NCI-H2227 treated with DMSO at 0.1 percent for 48 hours (cell line): Measurements from ENCODE around the gene ZNF322.

Experiments
- DNase-seq: peaks from one replicate; lab custom pipeline; 2025; lab: John Stamatoyannopoulos, UW

The ZNF322 gene

DNA sequence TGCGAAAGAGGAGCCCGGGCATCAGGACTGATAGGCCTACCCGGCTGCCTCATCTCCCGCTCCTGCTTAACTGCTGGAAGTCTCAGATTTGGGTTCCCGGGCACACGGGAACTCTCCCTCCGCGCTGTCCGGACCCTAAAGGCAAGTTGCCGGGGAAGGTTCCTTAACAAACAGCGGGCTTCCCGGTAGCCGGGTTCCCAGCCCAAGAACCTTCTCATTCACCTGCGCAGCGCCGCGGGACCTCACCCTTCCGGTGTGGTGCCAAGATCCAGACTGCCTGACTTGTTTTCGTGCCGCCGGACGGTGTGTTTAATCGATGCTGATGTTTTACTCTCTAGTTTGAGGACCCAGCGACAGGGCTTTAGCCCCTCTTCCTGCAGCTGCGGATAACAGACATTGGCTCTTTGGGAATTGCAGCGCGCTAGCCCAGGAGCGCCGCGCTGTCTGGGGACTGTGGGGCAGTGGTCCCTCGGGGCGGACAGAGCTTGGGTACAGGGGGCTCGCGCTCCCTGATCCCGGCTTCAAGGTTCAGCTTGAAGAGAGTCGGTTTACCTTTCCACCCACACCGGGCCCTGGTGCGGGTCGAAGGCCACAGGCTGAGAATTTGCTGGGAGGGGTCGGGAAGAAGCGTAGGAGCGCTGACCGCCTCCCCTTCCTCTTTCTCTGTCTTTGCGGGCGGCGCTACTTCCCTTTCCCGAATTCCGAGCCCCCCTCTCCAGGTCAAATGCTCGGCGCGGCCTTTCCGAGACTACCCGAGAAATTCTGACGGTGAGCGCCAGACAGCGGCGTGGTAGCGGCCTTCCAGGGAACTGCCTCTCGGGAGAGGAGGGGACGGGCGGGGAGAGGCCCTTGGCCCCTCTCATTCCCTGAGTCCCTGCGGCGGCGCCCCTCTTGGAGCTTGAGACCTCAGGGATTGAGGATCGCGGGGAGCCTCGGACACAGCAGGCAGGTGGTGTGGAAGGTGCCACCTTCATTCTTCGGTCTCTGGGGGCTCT is 45.6 kb downstream of the ZNF322 start:
- DNase-seq, result no peak

GRCh38 chr6:26613201-26613600 is 46.3 kb downstream of the ZNF322 start:
- DNase-seq, result no peak

GRCh38 chr6:26611599-26611998 is 47.9 kb downstream of the ZNF322 start:
- DNase-seq, result no peak

- peak; percentile 49 for DNase-seq
Measured at GRCh38 chr6:26609463-26609862, 50.1 kb downstream of the ZNF322 start.

GRCh38 chr6:26607434-26608230 is 51.9 kb downstream of the ZNF322 start:
- DNase-seq, result peak; percentile 45

DNA sequence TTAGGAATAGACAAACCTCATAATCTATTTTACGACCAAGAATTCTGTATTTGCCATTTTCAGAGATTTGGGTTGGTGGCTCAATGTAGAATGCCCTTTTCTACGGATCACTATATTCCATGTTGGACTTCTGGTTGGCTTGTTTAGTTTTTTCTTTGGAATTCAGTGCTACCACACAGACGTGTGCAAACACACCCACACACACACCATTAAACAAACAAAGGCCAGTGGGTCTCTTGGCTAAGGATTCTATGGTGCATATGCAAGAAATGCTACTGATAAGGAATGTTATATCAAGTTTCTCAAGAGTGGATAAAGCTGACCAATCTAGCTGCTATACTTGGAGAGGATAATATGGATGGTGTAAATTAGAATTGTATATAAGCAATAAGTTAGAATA is 54.7 kb downstream of the ZNF322 start:
- DNase-seq, result no peak

DNA sequence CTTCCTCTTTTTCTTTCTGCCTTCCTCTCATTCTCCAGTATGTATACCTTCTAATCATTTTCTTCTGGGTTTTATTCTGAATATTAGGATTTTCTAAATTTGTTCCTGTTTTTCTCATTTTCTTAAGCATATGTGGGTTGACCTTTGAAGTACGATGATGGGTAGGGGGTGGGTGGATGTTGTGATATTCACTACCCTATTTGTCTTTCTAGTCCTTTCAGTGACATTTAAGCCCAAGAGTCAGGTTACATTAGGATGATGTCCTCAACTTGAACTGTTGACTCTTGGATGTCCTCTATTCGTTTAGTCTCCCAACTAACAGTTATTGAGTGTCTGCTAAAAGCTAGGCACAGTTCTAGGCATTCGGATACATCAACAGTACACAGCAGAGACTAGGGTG is 55.5 kb downstream of the ZNF322 start:
- DNase-seq, result no peak

- no peak for DNase-seq
Measured at GRCh38 chr6:26602262-26602661, 57.3 kb downstream of the ZNF322 start.

GRCh38 chr6:26600759-26601158 is 58.8 kb downstream of the ZNF322 start:
- no peak for DNase-seq

DNA sequence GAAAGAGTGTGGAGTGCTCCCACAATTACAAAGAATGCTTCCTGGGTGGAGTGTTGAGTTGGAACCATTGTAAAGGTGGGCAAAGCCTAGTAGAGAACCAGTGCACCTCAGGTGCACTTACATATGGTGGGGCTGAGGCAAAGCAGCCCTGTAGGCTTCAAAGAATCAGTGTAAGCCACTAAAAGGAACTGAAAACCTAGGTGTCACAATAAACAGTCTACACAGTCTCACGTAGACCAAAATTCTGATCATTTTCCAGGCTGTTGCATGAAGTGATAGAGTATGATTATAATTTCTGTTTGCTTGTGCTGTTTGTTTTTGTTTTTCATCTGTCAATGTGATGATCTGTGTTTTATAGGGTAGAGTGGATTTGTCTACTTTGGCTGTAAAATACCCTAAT is 60.0 kb downstream of the ZNF322 start:
- DNase-seq, result no peak

- DNase-seq, result no peak
Measured at GRCh38 chr6:26599134-26599533, 60.4 kb downstream of the ZNF322 start.

- no peak for DNase-seq
Measured at GRCh38 chr6:26598267-26598666, 61.3 kb downstream of the ZNF322 start.

DNA sequence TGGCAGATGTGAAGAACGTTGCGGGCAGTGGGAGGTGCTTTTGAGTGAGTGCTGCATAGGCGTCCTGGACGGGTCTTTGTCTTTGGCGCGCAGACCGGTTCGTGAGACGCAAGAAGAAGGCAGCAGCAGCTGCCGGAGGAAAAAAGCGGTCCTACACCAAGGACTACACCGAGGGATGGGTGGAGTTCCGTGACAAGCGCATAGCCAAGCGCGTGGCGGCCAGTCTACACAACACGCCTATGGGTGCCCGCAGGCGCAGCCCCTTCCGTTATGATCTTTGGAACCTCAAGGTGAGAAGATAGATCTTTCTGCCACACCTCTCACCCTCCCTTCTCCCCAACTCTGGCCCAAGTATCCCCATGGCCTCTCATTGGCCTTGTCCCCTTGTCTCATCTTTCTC is 61.7 kb downstream of the ZNF322 start:
- DNase-seq, result no peak

DNA sequence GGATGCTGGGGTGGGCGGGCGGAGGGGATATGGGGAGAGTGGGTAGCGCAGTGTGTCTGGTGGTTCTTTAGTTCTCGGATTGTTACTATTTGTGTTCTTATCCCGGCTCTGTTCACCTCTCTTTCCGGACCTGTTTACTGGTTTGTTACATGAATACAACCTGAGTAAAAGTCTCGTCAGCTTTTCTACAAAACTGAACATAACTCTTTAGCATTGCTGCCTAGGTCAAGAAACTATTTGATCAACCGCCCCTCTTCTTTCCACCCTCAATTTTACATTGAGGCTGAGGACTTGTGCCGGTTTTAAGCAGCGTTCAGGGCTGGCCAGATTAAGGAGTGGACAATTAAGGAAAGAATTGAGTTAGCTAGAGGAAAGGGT is 62.2 kb downstream of the ZNF322 start:
- DNase-seq, result no peak

- DNase-seq, result peak; percentile 97
Measured at GRCh38 chr6:26596579-26597388, 62.8 kb downstream of the ZNF322 start, which contains the start of gene ABT1. Gene ABT1, plus strand, starts transcription at chr6:26596953. Its CDS starts 30 bp downstream, at chr6:26596983.

- DNase-seq, result peak; percentile 86
Measured at GRCh38 chr6:26595669-26596269, 63.8 kb downstream of the ZNF322 start.

DNA sequence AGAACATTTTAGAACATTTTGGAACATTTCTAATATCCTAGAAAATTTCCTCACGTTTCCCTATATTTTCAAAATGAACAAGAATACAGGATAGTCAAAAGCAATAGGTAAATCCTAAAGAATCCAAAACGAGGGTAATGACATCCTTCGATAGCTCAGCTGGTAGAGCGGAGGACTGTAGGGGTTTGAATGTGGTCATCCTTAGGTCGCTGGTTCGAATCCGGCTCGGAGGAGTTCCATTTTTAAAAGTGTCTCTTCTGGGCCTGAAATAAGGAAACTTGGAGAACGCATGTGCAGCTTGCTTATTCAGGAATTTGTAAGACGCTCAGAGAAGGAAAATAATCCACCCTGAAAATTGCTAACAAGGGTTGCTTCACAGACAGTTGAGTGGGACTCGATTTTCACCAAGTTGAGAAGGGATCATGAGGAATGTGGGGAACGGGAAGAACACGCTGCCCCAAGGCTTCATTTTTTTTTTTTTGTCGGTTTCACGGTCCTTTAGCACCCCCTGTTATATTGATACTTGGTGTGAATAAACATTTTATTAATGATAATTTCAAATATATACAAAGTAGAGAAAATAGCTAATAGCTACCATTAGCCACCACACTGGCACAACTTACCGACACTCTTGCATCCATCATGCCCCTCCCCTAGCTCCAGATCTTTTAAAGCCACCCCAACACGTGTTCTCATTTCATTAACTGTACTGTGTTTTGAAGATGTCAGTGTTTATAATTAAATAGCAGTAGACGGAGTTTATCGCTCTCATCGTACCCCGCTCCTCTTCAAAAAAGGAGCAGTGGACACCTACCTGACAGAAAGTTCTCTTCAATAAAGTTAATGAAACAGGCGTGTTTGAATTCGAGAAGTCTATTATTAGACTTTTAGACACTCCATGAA is 64.6 kb downstream of the ZNF322 start:
- peak; percentile 72 for DNase-seq

DNA sequence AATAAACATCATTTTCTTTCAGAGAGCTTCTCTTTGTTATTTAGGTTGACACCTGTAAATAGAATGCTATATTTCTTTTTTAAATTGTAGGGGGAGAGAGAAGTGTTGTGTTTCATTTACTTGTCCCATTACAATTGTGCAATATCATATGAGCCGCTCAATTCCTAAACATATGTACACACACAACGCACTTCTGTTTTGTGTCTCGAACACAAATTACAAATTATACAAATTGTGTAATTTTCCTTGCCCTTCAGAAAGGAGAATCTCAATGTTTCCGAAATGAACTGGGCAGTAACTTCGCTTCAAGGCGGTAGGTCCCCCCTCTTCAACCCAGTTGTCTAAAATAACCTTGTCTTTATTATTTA is 65.4 kb downstream of the ZNF322 start:
- no peak for DNase-seq

DNA sequence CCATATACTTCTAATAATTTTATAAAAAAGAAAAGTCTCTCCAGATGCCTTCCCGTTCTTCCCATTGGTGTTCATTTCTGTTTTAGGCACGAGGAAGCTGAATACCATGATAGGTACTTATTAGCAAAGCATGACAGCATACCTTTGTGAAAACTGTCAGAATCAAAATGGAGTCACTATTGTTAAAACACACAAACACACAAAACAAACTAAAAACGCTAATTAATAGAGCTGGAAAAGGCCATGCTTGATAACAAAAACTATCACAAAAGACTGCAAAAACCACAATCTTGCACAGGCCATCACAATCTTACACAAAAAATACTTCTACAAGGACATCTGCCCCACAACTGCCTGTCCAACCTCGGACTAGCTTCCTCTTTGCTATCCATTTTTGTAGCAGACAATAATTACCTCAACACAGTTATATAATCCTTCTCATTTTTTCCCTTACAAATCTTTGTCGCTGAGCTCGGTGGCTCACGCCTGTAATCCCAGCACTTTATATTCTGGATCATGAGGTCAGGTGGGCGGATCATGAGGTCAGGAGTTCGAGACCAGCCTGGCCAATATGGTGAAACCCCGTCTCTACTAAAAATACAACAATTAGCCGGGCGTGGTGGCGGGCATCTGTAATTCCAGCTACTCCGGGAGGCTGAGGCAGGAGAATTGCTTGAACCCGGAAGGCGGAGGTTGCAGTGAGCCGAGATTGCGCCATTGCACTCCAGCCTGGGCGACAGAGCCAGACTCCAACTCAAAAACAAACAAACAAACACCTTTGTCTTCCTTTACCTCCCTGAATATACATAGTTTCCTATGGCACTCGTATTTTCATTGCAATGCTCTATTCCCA is 66.0 kb downstream of the ZNF322 start:
- no peak for DNase-seq

- DNase-seq, result peak; percentile 14
Measured at GRCh38 chr6:26592649-26593048, 66.9 kb downstream of the ZNF322 start.
